Neural progenitor cell (in vitro differentiated cells): ENCODE data around the gene TRIM51. TPM values are rescaled to one million over a fixed set of nuclear protein-coding genes. Genes with fewer than 3 reads are reported as not detected.

Experiments
- DNase-seq: peaks from one replicate; pipeline ENCODE4 v3.0.0-alpha.2; 2016; ENCODE audit warnings: low spot score
- H2AFZ ChIP-seq: fragments of 200-600 bp; sonication (generic); replicated peaks from 2 replicates; pipeline ENCODE4 v1.6.1; 2016; ENCODE audit warnings: antibody characterized with exemption
- H3F3A ChIP-seq: fragments of 200-600 bp; sonication (generic); 2 replicates; pipeline ENCODE4 v1.6.1; 2016; ENCODE audit warnings: antibody characterized with exemption, low read depth
- H3K27ac ChIP-seq: fragments of 200-600 bp; sonication (generic); 2 replicates; pipeline ENCODE4 v1.5.1; 2016; ENCODE audit warnings: mild to moderate bottlenecking
- H3K27me3 ChIP-seq: fragments of 200-600 bp; sonication (generic); 2 replicates; pipeline ENCODE4 v1.6.1; 2016; ENCODE audit warnings: mild to moderate bottlenecking, moderate library complexity
- H3K36me3 ChIP-seq: fragments of 200-600 bp; sonication (generic); 2 replicates; pipeline ENCODE4 v1.5.1; 2016
- H3K4me1 ChIP-seq: fragments of 200-600 bp; sonication (generic); 2 replicates; pipeline ENCODE4 v1.6.1; 2016; ENCODE audit warnings: mixed run types
- H3K4me2 ChIP-seq: fragments of 200-600 bp; sonication (generic); 2 replicates; pipeline ENCODE4 v1.6.1; 2016
- H3K4me3 ChIP-seq: fragments of 200-600 bp; sonication (generic); 2 replicates; pipeline ENCODE4 v1.5.1; 2016
- H3K79me2 ChIP-seq: fragments of 200-600 bp; sonication (generic); 2 replicates; pipeline ENCODE4 v1.6.1; 2016; ENCODE audit warnings: low read depth
- H3K9ac ChIP-seq: fragments of 200-600 bp; sonication (generic); 2 replicates; pipeline ENCODE4 v1.6.1; 2016
- H3K9me3 ChIP-seq: fragments of 200-600 bp; sonication (generic); 2 replicates; pipeline ENCODE4 v1.5.1; 2016; ENCODE audit warnings: low read depth
- H4K20me1 ChIP-seq: fragments of 200-600 bp; sonication (generic); 2 replicates; pipeline ENCODE4 v1.6.1; 2016; ENCODE audit warnings: low read depth
- H3K27ac Mint-ChIP-seq: 3 replicates; pipeline ENCODE4 v1.8.0; 2021; ENCODE audit warnings: mixed read lengths
- H3K27me3 Mint-ChIP-seq: 2 replicates; pipeline ENCODE4 v1.8.0; 2022; ENCODE audit warnings: low read depth, mild to moderate bottlenecking, inconsistent platforms, moderate library complexity, mixed read lengths; ENCODE audit not compliant: insufficient read depth
- H3K36me3 Mint-ChIP-seq: 3 replicates; pipeline ENCODE4 v1.8.0; 2021; ENCODE audit warnings: mixed read lengths
- H3K4me1 Mint-ChIP-seq: 3 replicates; pipeline ENCODE4 v1.8.0; 2021; ENCODE audit warnings: mixed read lengths
- H3K4me3 Mint-ChIP-seq: 3 replicates; pipeline ENCODE4 v1.8.0; 2021; ENCODE audit warnings: mild to moderate bottlenecking, moderate library complexity, mixed read lengths
- H3K9me3 Mint-ChIP-seq: 3 replicates; pipeline ENCODE4 v1.8.0; 2020; ENCODE audit warnings: mixed read lengths
- EZH2 ChIP-seq: fragments of 200-600 bp; sonication (generic); IDR thresholded peaks from 2 replicates; pipeline ENCODE4 v1.6.1; 2017; ENCODE audit warnings: antibody characterized with exemption, mild to moderate bottlenecking, moderate library complexity
- EZH2phosphoT487 ChIP-seq: fragments of 200-600 bp; sonication (generic); IDR thresholded peaks from 2 replicates; pipeline ENCODE4 v1.6.1; 2017; ENCODE audit warnings: antibody characterized with exemption
- small RNA-seq: library from RNA; depleted of rRNA; stranded (forward); fragments of <200 nt; gene quantifications from one replicate; pipeline ENCODE3, GENCODE V24; 2015
- total RNA-seq: library from RNA; depleted of rRNA; stranded (reverse); fragments of >200 nt; gene quantifications from 2 replicates; pipeline ENCODE4 v1.2.3, GENCODE V29; 2015; ENCODE audit warnings: low replicate concordance
- TF ChIP-seq, protein P1 (sequence below): fragments of 200-600 bp; sonication (generic); IDR thresholded peaks from 2 replicates; pipeline ENCODE4 v1.5.1; 2017; ENCODE audit warnings: antibody characterized with exemption, mild to moderate bottlenecking

The TRIM51 gene
- total RNA-seq, 1 donor from 2014 or later = not detected

DNA sequence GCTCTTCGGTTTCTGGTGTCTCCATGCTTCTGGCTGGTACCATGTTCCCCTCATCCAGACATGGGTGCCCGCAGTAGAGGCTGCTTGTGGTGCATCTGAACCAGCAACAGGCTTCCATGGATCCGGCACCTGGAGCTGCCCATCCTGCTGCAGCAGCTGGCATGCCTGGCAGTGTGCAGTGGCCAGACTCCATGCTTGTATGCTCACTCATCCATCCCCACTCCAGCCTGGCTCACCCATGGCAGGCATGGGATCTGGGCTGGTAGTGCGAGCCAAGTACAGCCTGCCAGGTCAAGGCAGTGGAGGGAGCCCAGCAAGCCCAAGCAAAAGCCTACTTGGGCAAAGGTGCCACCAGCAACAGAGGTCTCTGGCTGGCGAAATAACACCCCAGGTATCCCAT, 37.4 kb downstream of the TRIM51 start:
- H3K36me3 ChIP-seq = no peaks in the 10 kb centered on the region
- no peak overlapping the region for H3K27ac ChIP-seq
- peaks cover 7% of the 10 kb centered on the region for H3K9me3 ChIP-seq
- Mint-ChIP-seq H3K4me3 (no peak overlapping the region), H3K27ac (no peak overlapping the region), H3K4me1 (no peaks in the 10 kb centered on the region), H3K36me3 (no peaks in the 10 kb centered on the region), H3K9me3 (peaks cover 6% of the 10 kb centered on the region), H3K27me3 (no peaks in the 10 kb centered on the region)
- no peaks in the 10 kb centered on the region for H3F3A ChIP-seq
- H2AFZ ChIP-seq = no peak overlapping the region
- H3K9ac ChIP-seq = no peak overlapping the region
- H3K4me2 ChIP-seq = no peak overlapping the region
- H3K4me1 ChIP-seq = no peaks in the 10 kb centered on the region
- H3K4me3 ChIP-seq = no peak overlapping the region
- DNase-seq = no peak
- H3K27me3 ChIP-seq = no peaks in the 10 kb centered on the region
- TF ChIP-seq EZH2phosphoT487 (no peak), EZH2 (no peak)
- TF ChIP-seq, protein P1, sequence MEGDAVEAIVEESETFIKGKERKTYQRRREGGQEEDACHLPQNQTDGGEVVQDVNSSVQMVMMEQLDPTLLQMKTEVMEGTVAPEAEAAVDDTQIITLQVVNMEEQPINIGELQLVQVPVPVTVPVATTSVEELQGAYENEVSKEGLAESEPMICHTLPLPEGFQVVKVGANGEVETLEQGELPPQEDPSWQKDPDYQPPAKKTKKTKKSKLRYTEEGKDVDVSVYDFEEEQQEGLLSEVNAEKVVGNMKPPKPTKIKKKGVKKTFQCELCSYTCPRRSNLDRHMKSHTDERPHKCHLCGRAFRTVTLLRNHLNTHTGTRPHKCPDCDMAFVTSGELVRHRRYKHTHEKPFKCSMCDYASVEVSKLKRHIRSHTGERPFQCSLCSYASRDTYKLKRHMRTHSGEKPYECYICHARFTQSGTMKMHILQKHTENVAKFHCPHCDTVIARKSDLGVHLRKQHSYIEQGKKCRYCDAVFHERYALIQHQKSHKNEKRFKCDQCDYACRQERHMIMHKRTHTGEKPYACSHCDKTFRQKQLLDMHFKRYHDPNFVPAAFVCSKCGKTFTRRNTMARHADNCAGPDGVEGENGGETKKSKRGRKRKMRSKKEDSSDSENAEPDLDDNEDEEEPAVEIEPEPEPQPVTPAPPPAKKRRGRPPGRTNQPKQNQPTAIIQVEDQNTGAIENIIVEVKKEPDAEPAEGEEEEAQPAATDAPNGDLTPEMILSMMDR = no peak
- H3K79me2 ChIP-seq = no peaks in the 10 kb centered on the region
- H4K20me1 ChIP-seq = no peaks in the 10 kb centered on the region

DNA sequence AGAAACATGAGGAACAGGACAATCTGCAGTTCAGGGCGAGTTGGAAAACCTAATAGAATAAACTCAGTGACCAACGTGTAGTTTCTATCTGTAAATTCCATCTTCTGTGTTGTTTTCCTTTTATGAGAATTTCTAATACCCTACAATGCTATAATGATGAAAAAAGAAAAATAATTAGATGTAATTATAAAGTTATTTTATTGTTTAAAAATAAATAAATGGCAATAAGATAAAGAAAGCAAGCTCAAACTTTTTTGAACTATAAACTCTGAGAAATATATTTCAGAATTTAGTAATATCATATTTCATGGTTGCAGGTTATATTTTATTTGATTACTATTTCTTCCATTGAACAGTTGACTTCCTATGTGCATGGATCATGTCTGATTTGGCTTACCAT, 53.2 kb downstream of the TRIM51 start, which contains the start of gene OR5I1:
OR5I1 (minus strand) TSS at position 101 of the 400 bp plus-strand sequence; CDS start at position 101, 0 bp downstream.
- Histone ChIP-seq H3K4me1 (no peaks in the 10 kb centered on the region), H3K4me2 (no peak within 1 kb of the TSS), H3K9me3 (no peaks in the 10 kb centered on the region), H4K20me1 (no peaks in the 10 kb centered on the region), H3K9ac (no peak within 1 kb of the TSS), H3K4me3 (no peak within 1 kb of the TSS), H3K79me2 (no peaks in the 10 kb centered on the region), H3K27ac (no peak within 1 kb of the TSS), H2AFZ (no peak within 1 kb of the TSS), H3F3A (no peaks in the 10 kb centered on the region), H3K27me3 (no peaks in the 10 kb centered on the region), H3K36me3 (no peaks in the 10 kb centered on the region)
- TF ChIP-seq, protein P1 = no peak
- no peak for TF ChIP-seq EZH2
- no peak for TF ChIP-seq EZH2phosphoT487
- Mint-ChIP-seq H3K4me1 (no peaks in the 10 kb centered on the region), H3K9me3 (peaks cover 2% of the 10 kb centered on the region), H3K27me3 (no peaks in the 10 kb centered on the region), H3K27ac (no peak within 1 kb of the TSS), H3K36me3 (no peaks in the 10 kb centered on the region), H3K4me3 (no peak within 1 kb of the TSS)
- no peak for DNase-seq

Small RNA genes lying within 50 kb of the gene (small RNA-seq; reads per million reads assigned to genes)
- gene AC036111.3 = not detected

Other genes with a start within 250 kb of the TRIM51 start
- gene OR4P4, start 248.2 kb upstream of the TRIM51 start, total RNA-seq = not detected in 2 replicates
- gene OR4S2, start 235.0 kb upstream of the TRIM51 start, total RNA-seq = not detected in 2 replicates
- gene OR4C6, start 221.1 kb upstream of the TRIM51 start, total RNA-seq = not detected in 2 replicates
- gene OR5D13, start 109.9 kb upstream of the TRIM51 start, total RNA-seq = not detected in 2 replicates
- gene OR5D14, start 87.7 kb upstream of the TRIM51 start, total RNA-seq = not detected in 2 replicates
- not detected in 2 replicates for gene OR5L1, start 71.9 kb upstream of the TRIM51 start, total RNA-seq
- gene OR5D18, start 63.7 kb upstream of the TRIM51 start, total RNA-seq = not detected in 2 replicates
- gene OR5L2, start 56.1 kb upstream of the TRIM51 start, total RNA-seq = not detected in 2 replicates
- gene OR5D16, start 44.5 kb upstream of the TRIM51 start, total RNA-seq = not detected in 2 replicates
- gene OR5W2, start 31.3 kb downstream of the TRIM51 start, total RNA-seq = not detected in 2 replicates
- not detected in 2 replicates for gene OR5I1, start 53.1 kb downstream of the TRIM51 start, total RNA-seq
- not detected in 2 replicates for gene OR10AG1, start 86.6 kb downstream of the TRIM51 start, total RNA-seq
- not detected in 2 replicates for gene OR5F1, start 111.3 kb downstream of the TRIM51 start, total RNA-seq
- not detected in 2 replicates for gene OR5AS1, start 144.4 kb downstream of the TRIM51 start, total RNA-seq
- gene OR8I2, start 210.0 kb downstream of the TRIM51 start, total RNA-seq = not detected in 2 replicates
- not detected in 2 replicates for gene OR8H2, start 220.4 kb downstream of the TRIM51 start, total RNA-seq
- not detected in 2 replicates for gene OR8H3, start 239.1 kb downstream of the TRIM51 start, total RNA-seq